Measurements from ENCODE around the gene TCP10L. TPM values are rescaled to one million over a fixed set of nuclear protein-coding genes. Genes with fewer than 3 reads are reported as not detected.
"Not testable (repeated sequence)": the region's sequence is repeated elsewhere in the genome, so short reads cannot be mapped to it uniquely, and the experiment has no call there.

The TCP10L gene
- total and polyA plus RNA-seq, 2 experiments from 2014 or later: 0.97 TPM; not detected in 1

DNA sequence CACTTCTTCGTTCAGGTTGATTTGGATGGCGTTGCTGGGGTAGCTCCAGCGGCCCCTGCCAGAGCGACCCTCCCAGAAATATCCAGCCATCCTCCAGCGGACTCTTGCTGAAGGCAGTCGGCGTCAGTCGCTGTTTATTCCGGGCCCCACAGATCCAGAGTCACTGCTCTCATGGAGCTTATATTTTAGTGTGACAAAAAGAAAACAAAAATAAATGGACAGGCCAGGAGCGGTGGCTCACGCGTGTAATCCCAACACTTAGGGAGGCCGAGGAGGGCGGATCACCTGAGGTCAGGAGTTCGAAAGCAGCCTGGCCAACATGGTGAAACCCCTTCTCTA, 27.6 kb upstream of the TCP10L start:
- no peak for DNase-seq
- Histone ChIP-seq H3K27me3 (replicated peaks; ENCODE audit: insufficient read depth) (no peaks in the 10 kb centered on the region), H3K9ac (peak overlapping the region; percentile 89), H3K9me3 (ENCODE audit: low read depth) (no peaks in the 10 kb centered on the region), H3K4me3 (peak overlapping the region; percentile 81), H3K79me2 (ENCODE audit: insufficient read depth) (peaks cover 29% of the 10 kb centered on the region), H3K9me2 (ENCODE audit: insufficient read depth) (no peaks in the 10 kb centered on the region), H3F3A (ENCODE audit: insufficient read depth) (no peaks in the 10 kb centered on the region), H2AFZ (peak overlapping the region; percentile 85), H3K4me2 (ENCODE audit: unreplicated experiment) (peak overlapping the region; percentile 94), H3K4me1 (ENCODE audit: insufficient read depth) (peaks cover 4% of the 10 kb centered on the region), H3K36me3 (ENCODE audit: low read depth) (no peaks in the 10 kb centered on the region; the same call in 1 of the 2 replicates), H4K20me1 (ENCODE audit: insufficient read depth) (no peaks in the 10 kb centered on the region), H3K27ac (peak overlapping the region; percentile 93)
- 0% methylated on average over 15 of the region's 15 CpGs for WGBS, 2 experiments (ENCODE audit: low coverage in 1 of 2, low lambda C conversion rate in 2 of 2, missing lambda C conversion rate in 2 of 2)
- no peak for TF ChIP-seq EZH2phosphoT487 (IDR thresholded peaks at IDR 0.05; ENCODE audit: insufficient read depth, low read depth)
- TF ChIP-seq EZH2 (IDR thresholded peaks at IDR 0.05; ENCODE audit: insufficient read depth, poor library complexity, severe bottlenecking): no peak
- in situ Hi-C loops (cut with MboI): no loop called here

- TF ChIP-seq EZH2 (IDR thresholded peaks at IDR 0.05; ENCODE audit: insufficient read depth, poor library complexity, severe bottlenecking) (no peak), EZH2phosphoT487 (IDR thresholded peaks at IDR 0.05; ENCODE audit: insufficient read depth, low read depth) (no peak)
- DNase-seq: peak; percentile 98
- H3K9me2 ChIP-seq (ENCODE audit: insufficient read depth): no peaks in the 10 kb centered on the region
- peak within 1 kb of the TSS; percentile 94 for H3K4me2 ChIP-seq (ENCODE audit: unreplicated experiment)
- no peaks in the 10 kb centered on the region for H4K20me1 ChIP-seq (ENCODE audit: insufficient read depth)
- H3K9ac ChIP-seq: peak within 1 kb of the TSS; percentile 89
- no peaks in the 10 kb centered on the region; the same call in 1 of the 2 replicates for H3K36me3 ChIP-seq (ENCODE audit: low read depth)
- WGBS, 2 experiments (ENCODE audit: low coverage in 1 of 2, low lambda C conversion rate in 2 of 2, missing lambda C conversion rate in 2 of 2): 1% methylated on average over 79 of the region's 81 CpGs
- in situ Hi-C loops (cut with MboI): no loop called here
- no peaks in the 10 kb centered on the region for H3F3A ChIP-seq (ENCODE audit: insufficient read depth)
- H3K4me3 ChIP-seq: peak within 1 kb of the TSS; percentile 81
- H3K27ac ChIP-seq: peak within 1 kb of the TSS; percentile 93
- no peaks in the 10 kb centered on the region for H3K27me3 ChIP-seq (replicated peaks; ENCODE audit: insufficient read depth)
- H3K79me2 ChIP-seq (ENCODE audit: insufficient read depth): peaks cover 29% of the 10 kb centered on the region
- peak within 1 kb of the TSS; percentile 85 for H2AFZ ChIP-seq
- H3K4me1 ChIP-seq (ENCODE audit: insufficient read depth): peaks cover 4% of the 10 kb centered on the region
- H3K9me3 ChIP-seq (ENCODE audit: low read depth): no peaks in the 10 kb centered on the region
Observed at GRCh38 chr21:32612075-32612998, 27.0 kb upstream of the TCP10L start, which contains the start of gene CFAP298. CFAP298 (minus strand) TSS chr21:32612377; CDS start chr21:32612243, 134 bp downstream.

- H2AFZ ChIP-seq: peak overlapping the region; percentile 85
- H3K9me3 ChIP-seq (ENCODE audit: low read depth): no peaks in the 10 kb centered on the region
- peaks cover 29% of the 10 kb centered on the region for H3K79me2 ChIP-seq (ENCODE audit: insufficient read depth)
- H3K36me3 ChIP-seq (ENCODE audit: low read depth): peaks cover 5% of the 10 kb centered on the region; the same call in 1 of the 2 replicates
- in situ Hi-C loops (cut with MboI): no loop called here
- no peaks in the 10 kb centered on the region for H4K20me1 ChIP-seq (ENCODE audit: insufficient read depth)
- DNase-seq: peak; percentile 71
- H3K27ac ChIP-seq: peak overlapping the region; percentile 93
- peaks cover 4% of the 10 kb centered on the region for H3K4me1 ChIP-seq (ENCODE audit: insufficient read depth)
- WGBS, 2 experiments (ENCODE audit: low coverage in 1 of 2, low lambda C conversion rate in 2 of 2, missing lambda C conversion rate in 2 of 2): 2% methylated on average over 28 of the region's 28 CpGs
- H3K4me3 ChIP-seq: peak overlapping the region; percentile 81
- TF ChIP-seq EZH2 (IDR thresholded peaks at IDR 0.05; ENCODE audit: insufficient read depth, poor library complexity, severe bottlenecking) (no peak), EZH2phosphoT487 (IDR thresholded peaks at IDR 0.05; ENCODE audit: insufficient read depth, low read depth) (no peak)
- no peaks in the 10 kb centered on the region for H3K27me3 ChIP-seq (replicated peaks; ENCODE audit: insufficient read depth)
- peak overlapping the region; percentile 94 for H3K4me2 ChIP-seq (ENCODE audit: unreplicated experiment)
- no peaks in the 10 kb centered on the region for H3K9me2 ChIP-seq (ENCODE audit: insufficient read depth)
- H3K9ac ChIP-seq: peak overlapping the region; percentile 89
- H3F3A ChIP-seq (ENCODE audit: insufficient read depth): no peaks in the 10 kb centered on the region
Observed at GRCh38 chr21:32611471-32611997, 26.2 kb upstream of the TCP10L start.

DNA sequence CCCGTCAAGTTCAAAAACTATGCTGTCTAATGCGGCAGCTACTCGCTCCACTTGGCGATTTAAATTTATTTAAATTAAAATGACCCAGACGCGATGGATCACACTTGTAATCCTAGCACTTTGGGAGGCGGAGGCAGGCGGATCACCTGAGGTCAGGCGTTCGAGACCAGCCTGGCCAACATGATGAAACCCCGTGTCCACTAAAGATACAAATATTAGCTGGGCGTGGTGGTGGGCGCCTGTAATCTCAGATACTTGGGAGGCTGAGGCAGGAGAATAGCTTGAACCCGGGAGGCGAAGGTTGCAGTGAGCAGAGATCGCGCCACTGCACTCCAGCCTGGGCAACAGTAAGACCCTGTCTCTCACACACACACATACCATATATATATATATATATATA, 25.6 kb upstream of the TCP10L start:
- in situ Hi-C loops (cut with MboI); H2AFZ ChIP-seq; H3K27me3 ChIP-seq (replicated peaks; ENCODE audit: insufficient read depth); H3K36me3 ChIP-seq (ENCODE audit: low read depth); DNase-seq; H3K9me3 ChIP-seq (ENCODE audit: low read depth); H4K20me1 ChIP-seq (ENCODE audit: insufficient read depth); H3K9me2 ChIP-seq (ENCODE audit: insufficient read depth); H3K27ac ChIP-seq; H3F3A ChIP-seq (ENCODE audit: insufficient read depth); H3K4me1 ChIP-seq (ENCODE audit: insufficient read depth): not testable (repeated sequence)
- Histone ChIP-seq H3K4me3 (peak overlapping the region; percentile 81), H3K9ac (peak overlapping the region; percentile 89), H3K4me2 (ENCODE audit: unreplicated experiment) (peak overlapping the region; percentile 94), H3K79me2 (ENCODE audit: insufficient read depth) (peaks cover 29% of the 10 kb centered on the region)
- 79 to 80% methylated on average over 17 of the region's 17 CpGs for whole genome bisulfite sequencing, 2 experiments (ENCODE audit: low coverage in 1 of 2, low lambda C conversion rate in 2 of 2, missing lambda C conversion rate in 2 of 2)

Data from GM23248 (cell line).